Mesenchymal stem cell (in vitro differentiated cells and primary cell): ENCODE results near the gene SP2.
A peak's percentile ranks its signal among the peaks of the same experiment; 100 is the strongest.

ENCODE experiments used
- DNase-seq: peaks from one replicate; pipeline ENCODE4 v3.0.0-alpha.2; 2013
- H2AFZ ChIP-seq: one replicate; pipeline ENCODE4 v1.6.1; 2013; ENCODE audit warnings: low read depth, mild to moderate bottlenecking, control low read depth, inconsistent platforms, low read length, moderate library complexity
- H2AK5ac ChIP-seq: 2 replicates; pipeline ENCODE4 v1.6.1; 2013; ENCODE audit warnings: low read length, moderate library complexity, mild to moderate bottlenecking, inconsistent platforms; ENCODE audit not compliant: severe bottlenecking
- H2BK120ac ChIP-seq: one replicate; pipeline ENCODE4 v1.6.1; 2013; ENCODE audit warnings: low read depth, mild to moderate bottlenecking, inconsistent platforms, low read length, moderate library complexity
- H2BK12ac ChIP-seq, 2 experiments: one replicate each; pipeline ENCODE4 v1.6.1; 2013; ENCODE audit warnings: inconsistent platforms in 2 of 2, low read length in 2 of 2, mild to moderate bottlenecking in 2 of 2, moderate library complexity in 2 of 2, control low read depth in 1 of 2
- H2BK15ac ChIP-seq: one replicate; pipeline ENCODE4 v1.6.1; 2013; ENCODE audit warnings: mild to moderate bottlenecking, low read depth, inconsistent platforms; ENCODE audit not compliant: poor library complexity, severe bottlenecking
- H2BK5ac ChIP-seq: 2 replicates; pipeline ENCODE4 v1.6.1; 2013; ENCODE audit warnings: low read depth, mild to moderate bottlenecking, low read length, control low read depth, inconsistent platforms; ENCODE audit not compliant: poor library complexity, severe bottlenecking
- H3K14ac ChIP-seq, 2 experiments: one replicate each; pipeline ENCODE4 v1.6.1; 2013; ENCODE audit warnings: inconsistent platforms in 2 of 2, low read length in 2 of 2, control low read depth in 1 of 2, mild to moderate bottlenecking in 1 of 2, moderate library complexity in 1 of 2
- H3K18ac ChIP-seq, 2 experiments: one replicate each; pipeline ENCODE4 v1.6.1; 2013; ENCODE audit warnings: inconsistent platforms in 2 of 2, low read length in 2 of 2, control low read depth in 1 of 2, low read depth in 1 of 2, mild to moderate bottlenecking in 1 of 2
- H3K23ac ChIP-seq, 2 experiments: one replicate each; pipeline ENCODE4 v1.6.1; 2013; ENCODE audit warnings: inconsistent platforms in 2 of 2, low read length in 2 of 2, mild to moderate bottlenecking in 2 of 2, moderate library complexity in 2 of 2, control low read depth in 1 of 2
- H3K27ac ChIP-seq: 2 replicates; pipeline ENCODE4 v1.5.1; 2013; ENCODE audit warnings: mild to moderate bottlenecking, moderate library complexity, low read length, control low read depth, inconsistent platforms; ENCODE audit not compliant: poor library complexity, severe bottlenecking
- H3K27me3 ChIP-seq, 2 experiments: 2 replicates each; pipeline versions ENCODE4 v1.6.1 to v1.7.0; 2013; ENCODE audit warnings: low read length in 2 of 2, mild to moderate bottlenecking in 2 of 2, moderate library complexity in 2 of 2, control low read depth in 1 of 2, inconsistent platforms in 1 of 2; ENCODE audit not compliant: control insufficient read depth in 1 of 2, insufficient read depth in 1 of 2
- H3K36me3 ChIP-seq, 2 experiments: 2 replicates each; pipeline versions ENCODE4 v1.6.1 to v1.7.0; 2013; ENCODE audit warnings: low read length in 2 of 2, control low read depth in 1 of 2, inconsistent platforms in 1 of 2, low read depth in 1 of 2, mild to moderate bottlenecking in 1 of 2; ENCODE audit not compliant: insufficient read depth in 2 of 2, control insufficient read depth in 1 of 2
- H3K4ac ChIP-seq, 2 experiments: one replicate each; pipeline ENCODE4 v1.6.1; 2013; ENCODE audit warnings: inconsistent platforms in 2 of 2, low read length in 2 of 2, mild to moderate bottlenecking in 2 of 2, moderate library complexity in 2 of 2, control low read depth in 1 of 2, low read depth in 1 of 2
- H3K4me1 ChIP-seq: 2 replicates; pipeline ENCODE4 v1.6.1; 2013; ENCODE audit warnings: low read depth, low read length, control low read depth; ENCODE audit not compliant: control insufficient read depth, insufficient read depth
- H3K4me2 ChIP-seq: 2 replicates; pipeline ENCODE4 v1.6.1; 2013; ENCODE audit warnings: low read length, mild to moderate bottlenecking, inconsistent platforms; ENCODE audit not compliant: poor library complexity, severe bottlenecking
- H3K4me3 ChIP-seq, 2 experiments: 2 replicates each; pipeline versions ENCODE4 v1.5.1 to v1.7.0; 2013; ENCODE audit warnings: low read length in 2 of 2, mild to moderate bottlenecking in 2 of 2, control low read depth in 1 of 2, low read depth in 1 of 2; ENCODE audit not compliant: insufficient read depth in 1 of 2
- H3K79me1 ChIP-seq: replicated peaks from 2 replicates; pipeline ENCODE4 v1.6.1; 2013; ENCODE audit warnings: mild to moderate bottlenecking, control low read depth, low read length, inconsistent platforms; ENCODE audit not compliant: poor library complexity, severe bottlenecking
- H3K9ac ChIP-seq: 2 replicates; pipeline ENCODE4 v1.7.0; 2013; ENCODE audit warnings: mild to moderate bottlenecking, low read length, moderate library complexity
- H3K9me3 ChIP-seq: 2 replicates; pipeline ENCODE4 v1.7.0; 2013; ENCODE audit warnings: mild to moderate bottlenecking, low read length; ENCODE audit not compliant: control insufficient read depth
- H4K8ac ChIP-seq: one replicate; pipeline ENCODE4 v1.6.1; 2013; ENCODE audit warnings: inconsistent platforms, mild to moderate bottlenecking, low read length, moderate library complexity
- H4K91ac ChIP-seq: one replicate; pipeline ENCODE4 v1.6.1; 2013; ENCODE audit warnings: mild to moderate bottlenecking, low read length, inconsistent platforms
- WGBS: methylation state at CpG from one replicate; pipeline ENCODE4 v1.1.7; 2013; ENCODE audit warnings: mixed read lengths; 5-methylcytosine and 5-hydroxymethylcytosine counted together

Gene SP2

DNA sequence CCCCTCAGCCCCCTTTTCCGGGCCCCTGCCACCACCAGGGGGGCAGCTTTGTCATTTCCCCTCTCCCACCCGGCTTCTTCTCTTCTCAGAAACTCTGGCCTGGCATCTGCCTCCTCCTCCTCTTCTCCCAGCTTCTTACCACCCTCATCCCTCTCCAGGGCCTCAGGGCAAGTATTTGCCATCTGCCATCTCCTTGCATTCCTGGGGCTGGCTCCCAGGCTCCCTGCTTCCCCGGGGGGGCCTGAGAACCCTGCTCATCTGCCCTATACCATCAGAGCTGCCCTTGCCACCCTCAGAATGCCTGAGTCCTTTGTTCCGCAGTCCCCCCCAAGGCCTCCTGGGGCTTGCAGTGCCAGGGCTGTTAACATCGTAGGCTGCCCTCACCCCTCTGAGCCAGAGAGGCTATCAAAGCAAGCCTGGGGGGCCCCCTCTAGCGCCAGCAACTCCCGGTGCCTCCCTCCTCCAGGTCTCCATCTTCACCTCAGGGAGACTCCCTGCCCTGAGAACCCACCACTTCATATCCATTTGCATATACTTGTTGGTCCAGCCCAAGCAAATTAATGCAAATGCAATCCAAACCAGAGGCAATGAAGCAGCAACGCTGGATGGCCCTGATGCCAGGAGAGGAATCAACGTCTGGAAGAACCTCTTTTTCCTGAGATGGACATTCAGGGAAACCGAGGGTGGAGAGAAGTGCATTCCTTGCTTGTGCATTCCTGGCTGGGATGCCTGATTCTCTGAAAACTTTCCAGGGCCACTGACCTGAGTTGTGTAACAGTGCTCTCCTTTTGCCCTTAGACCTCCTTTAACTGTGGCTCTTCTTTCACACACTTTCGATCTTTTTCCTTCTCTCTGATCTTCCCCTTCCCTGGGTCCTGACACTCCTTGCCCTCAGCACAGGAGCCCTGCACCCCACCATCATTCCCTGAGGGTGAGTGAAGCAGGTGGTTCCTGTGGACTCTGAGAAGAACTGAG lies 20.7 kb upstream of the SP2 start:
- peak overlapping the region; percentile 74 for H2BK15ac ChIP-seq
- 59% methylated on average over 11 of the region's 11 CpGs for WGBS
- no peak overlapping the region for H3K23ac ChIP-seq
- no peak overlapping the region for H3K9ac ChIP-seq
- H2BK120ac ChIP-seq = no peak overlapping the region
- no peak for DNase-seq
- no peaks in the 10 kb centered on the region for H3K79me1 ChIP-seq
- no peak overlapping the region for H3K4me3 ChIP-seq
- peaks cover 20% of the 10 kb centered on the region for H3K4me1 ChIP-seq
- H2AFZ ChIP-seq = no peak overlapping the region
- H3K27ac ChIP-seq = no peak overlapping the region
- peaks cover 48 to 81% of the 10 kb centered on the region in 2 experiments for H3K27me3 ChIP-seq
- no peaks in the 10 kb centered on the region for H3K36me3 ChIP-seq
- no peaks in the 10 kb centered on the region for H3K9me3 ChIP-seq
- no peak overlapping the region for H3K4me2 ChIP-seq
- peak overlapping the region; percentile 72 for H2BK12ac ChIP-seq
- H3K18ac ChIP-seq = no peak overlapping the region
- H4K8ac ChIP-seq = peak overlapping the region; percentile 36
- H2AK5ac ChIP-seq = no peak overlapping the region
- no peak overlapping the region for H2BK5ac ChIP-seq
- peak overlapping the region in 1 of 2 experiments; percentile 23 for H3K14ac ChIP-seq
- H3K4ac ChIP-seq = peak overlapping the region in 1 of 2 experiments; percentile 50
- H4K91ac ChIP-seq = peak overlapping the region; percentile 64

DNA sequence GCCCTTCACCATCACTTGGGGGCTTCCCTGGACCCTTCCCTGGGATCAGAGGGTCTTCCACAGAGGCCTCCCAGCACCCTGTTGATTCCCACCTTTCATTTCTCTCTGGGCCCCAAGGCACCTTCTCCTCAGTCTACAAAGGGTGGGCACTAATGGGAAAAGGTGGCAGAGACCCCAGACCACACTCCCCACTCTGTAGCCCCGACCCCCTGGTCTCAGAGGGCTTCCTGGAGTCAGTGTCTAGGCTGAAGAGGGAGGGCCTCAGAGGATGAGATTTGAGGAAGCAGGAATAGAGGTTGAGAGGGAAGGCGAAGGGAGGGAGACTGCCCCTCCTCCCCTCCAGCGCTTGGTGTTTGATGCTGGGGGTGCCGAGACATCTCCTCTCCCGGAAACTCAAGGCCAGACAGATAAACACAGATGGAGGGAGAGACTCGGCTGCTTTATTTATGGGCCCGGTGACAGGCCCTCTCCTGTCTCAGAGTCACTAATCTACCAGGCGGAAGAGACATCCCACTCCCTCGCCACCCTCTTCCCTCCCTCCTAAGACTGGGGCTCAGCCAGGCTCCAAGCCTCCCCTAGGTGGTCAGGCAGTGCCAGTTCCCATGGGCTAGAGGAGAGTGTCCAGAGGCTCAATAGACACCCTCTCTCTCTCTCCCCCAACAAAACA lies 18.5 kb upstream of the SP2 start:
- H3K4me2 ChIP-seq = no peak overlapping the region
- peak overlapping the region; percentile 75 to 92 for H2BK12ac ChIP-seq
- no peak overlapping the region for H2BK5ac ChIP-seq
- H3K4me3 ChIP-seq = no peak overlapping the region
- H2BK120ac ChIP-seq = peak overlapping the region; percentile 86
- H3K4me1 ChIP-seq = peaks cover 15% of the 10 kb centered on the region
- H3K23ac ChIP-seq = peak overlapping the region in 1 of 2 experiments; percentile 20
- peak overlapping the region; percentile 81 to 89 for H3K4ac ChIP-seq
- peaks cover 29 to 77% of the 10 kb centered on the region in 2 experiments for H3K27me3 ChIP-seq
- H3K79me1 ChIP-seq = no peaks in the 10 kb centered on the region
- H2BK15ac ChIP-seq = peak overlapping the region; percentile 73
- no peaks in the 10 kb centered on the region for H3K36me3 ChIP-seq
- WGBS = 4% methylated on average over 8 of the region's 9 CpGs
- no peak overlapping the region for H3K9ac ChIP-seq
- H3K9me3 ChIP-seq = no peaks in the 10 kb centered on the region
- DNase-seq = peak; percentile 66
- H3K18ac ChIP-seq = peak overlapping the region; percentile 71 to 87
- peak overlapping the region; percentile 69 for H4K8ac ChIP-seq
- no peak overlapping the region for H2AFZ ChIP-seq
- peak overlapping the region in 1 of 2 experiments; percentile 44 for H3K14ac ChIP-seq
- H2AK5ac ChIP-seq = no peak overlapping the region
- H3K27ac ChIP-seq = no peak overlapping the region
- H4K91ac ChIP-seq = peak overlapping the region; percentile 70

DNA sequence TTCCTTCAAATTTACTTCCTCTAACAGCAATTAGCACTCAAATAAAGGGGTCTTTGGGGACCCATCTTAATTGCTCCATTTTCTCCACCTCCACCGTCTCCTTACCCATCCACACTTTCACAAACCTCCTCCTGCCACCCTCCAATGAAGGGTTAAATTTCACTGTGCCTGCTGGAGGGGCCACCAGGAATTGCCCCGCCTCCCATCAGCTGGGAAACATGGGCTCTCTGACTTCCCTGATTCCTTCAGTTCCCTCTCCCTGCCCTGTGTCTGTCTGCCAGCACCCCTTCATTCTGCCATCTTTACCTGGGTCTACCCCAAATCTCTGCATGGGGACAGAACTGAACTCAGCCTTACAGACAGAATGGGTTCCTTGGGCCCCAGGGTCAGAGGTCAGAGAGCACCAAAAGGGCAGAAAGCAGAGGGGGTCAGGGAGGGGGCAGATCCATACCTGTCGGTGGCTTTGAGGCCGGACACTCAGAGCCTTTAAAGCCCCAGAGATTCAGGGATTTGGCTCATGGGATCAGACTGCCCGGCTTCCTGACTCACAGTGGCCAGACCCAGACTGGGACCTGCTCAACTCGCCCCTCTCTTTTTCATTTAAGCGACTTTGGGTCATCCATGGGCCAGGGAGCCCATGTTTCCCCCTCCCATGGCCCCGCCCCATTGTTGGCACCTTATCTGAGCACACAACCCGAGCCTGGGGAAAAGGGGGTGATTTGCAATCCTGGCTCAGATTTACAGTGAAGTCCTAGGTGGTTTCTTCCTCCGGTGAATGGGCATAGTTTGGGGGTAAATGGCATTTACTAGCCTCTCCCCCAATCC lies 17.6 kb upstream of the SP2 start:
- H4K91ac ChIP-seq = peak overlapping the region; percentile 73
- H3K36me3 ChIP-seq = no peaks in the 10 kb centered on the region
- H3K4me3 ChIP-seq = no peak overlapping the region
- WGBS = 54% methylated on average over 8 of the region's 10 CpGs
- peak overlapping the region; percentile 80 for H2BK120ac ChIP-seq
- H2BK5ac ChIP-seq = no peak overlapping the region
- peak overlapping the region; percentile 34 to 81 for H3K18ac ChIP-seq
- peak overlapping the region in 1 of 2 experiments; percentile 71 for H3K14ac ChIP-seq
- peaks cover 9% of the 10 kb centered on the region for H3K4me1 ChIP-seq
- peaks cover 19 to 77% of the 10 kb centered on the region in 2 experiments for H3K27me3 ChIP-seq
- DNase-seq = peak; percentile 29
- no peaks in the 10 kb centered on the region for H3K79me1 ChIP-seq
- no peak overlapping the region for H2AFZ ChIP-seq
- no peak overlapping the region for H3K4me2 ChIP-seq
- H3K23ac ChIP-seq = peak overlapping the region in 1 of 2 experiments; percentile 9
- H3K27ac ChIP-seq = no peak overlapping the region
- H3K9me3 ChIP-seq = no peaks in the 10 kb centered on the region
- peak overlapping the region; percentile 70 for H2BK15ac ChIP-seq
- H2AK5ac ChIP-seq = no peak overlapping the region
- no peak overlapping the region for H3K9ac ChIP-seq
- H4K8ac ChIP-seq = peak overlapping the region; percentile 93
- peak overlapping the region; percentile 79 to 96 for H2BK12ac ChIP-seq
- H3K4ac ChIP-seq = peak overlapping the region; percentile 0 to 66
